ENCODE measurements around the gene MPC1. TPM values are rescaled to one million over a fixed set of nuclear protein-coding genes. Genes with fewer than 3 reads are reported as not detected.

Gene MPC1
- 6.8 and 15.2 TPM in 2 replicates for total RNA-seq (2014; rRNA removed; shearing (Covaris generic))

DNA sequence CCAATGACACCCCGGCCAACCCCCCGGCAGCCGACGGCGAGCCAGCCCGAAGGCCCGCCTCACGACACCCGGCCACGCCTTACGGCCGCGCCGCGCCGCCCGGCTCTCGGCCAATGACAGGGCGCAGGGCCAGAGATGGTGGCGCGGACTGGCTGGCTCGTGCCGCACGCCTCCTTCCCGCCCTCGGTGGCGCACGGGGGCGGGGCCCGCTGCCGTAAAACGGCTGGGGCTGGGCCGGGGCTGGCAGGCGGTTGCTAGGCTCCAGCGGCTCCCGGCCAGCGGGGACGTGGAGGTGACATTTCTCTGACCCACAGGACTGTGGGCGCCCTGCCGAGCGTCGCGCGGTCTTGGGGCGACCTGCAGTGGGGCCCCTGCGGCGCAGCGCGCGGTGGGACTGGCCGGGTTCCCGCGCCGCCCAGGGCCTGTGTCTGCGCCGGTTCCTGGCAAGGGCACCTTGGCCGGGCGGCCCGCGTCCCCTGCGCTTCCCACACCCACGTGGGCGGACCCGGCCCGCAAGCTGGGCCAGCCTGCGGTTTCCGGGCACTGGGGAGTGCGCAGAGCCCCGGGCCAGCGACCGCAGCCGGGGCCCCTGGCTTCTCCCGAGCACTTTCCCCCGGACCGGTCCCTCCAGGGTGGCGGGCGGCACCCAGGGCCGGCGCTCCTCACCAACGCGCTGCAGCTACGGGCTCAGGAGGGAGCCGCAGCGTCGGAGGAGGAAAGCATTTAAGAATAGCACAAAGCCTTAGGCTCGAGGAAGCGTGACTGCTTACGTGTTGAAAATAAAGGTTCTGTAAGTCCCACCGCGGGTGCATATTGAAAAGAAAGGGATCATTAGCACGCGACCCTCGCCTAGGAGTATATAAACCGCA lies at the start of gene MPC1:
TSS of gene MPC1 (minus strand) at position 8 of the 869 bp plus-strand sequence. CDS start 64 bp downstream, outside the sequence.
- peak; percentile 98 for DNase-seq
- no peaks in the 10 kb centered on the region; the same call in 1 of the 2 replicates for H3K27me3 ChIP-seq (ENCODE audit: control insufficient read depth, insufficient read depth, low read length)
- H3K36me3 ChIP-seq (replicated peaks; ENCODE audit: control insufficient read depth, insufficient read depth, low read length): no peaks in the 10 kb centered on the region
- peak within 1 kb of the TSS; percentile 76 for H3K4me3 ChIP-seq (ENCODE audit: insufficient read depth, low read depth, low read length)

DNA sequence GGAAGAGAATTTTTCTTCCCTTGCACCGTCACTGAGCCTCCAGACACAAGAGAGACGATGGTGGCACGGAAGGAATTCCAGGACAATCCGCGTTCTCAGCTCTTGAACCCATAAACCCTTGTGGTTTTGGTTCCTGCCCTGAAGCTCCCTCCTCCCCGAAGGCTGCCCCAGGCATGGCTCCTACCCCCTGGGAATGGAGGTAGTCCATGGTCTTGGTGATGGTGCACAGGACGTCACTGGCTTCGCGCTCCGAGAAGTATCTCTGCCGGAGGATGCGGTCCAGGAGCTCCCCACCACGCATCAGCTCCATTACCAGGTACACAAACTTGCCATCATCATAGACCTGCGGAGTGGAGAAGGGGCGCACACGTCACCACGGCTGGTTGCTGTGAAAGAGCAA lies 47.5 kb upstream of the MPC1 start:
- Histone ChIP-seq H3K27me3 (ENCODE audit: control insufficient read depth, insufficient read depth, low read length) (no peaks in the 10 kb centered on the region), H3K4me3 (ENCODE audit: insufficient read depth, low read depth, low read length) (no peak overlapping the region), H3K36me3 (replicated peaks; ENCODE audit: control insufficient read depth, insufficient read depth, low read length) (peaks cover 5% of the 10 kb centered on the region; the same call in 1 of the 2 replicates)
- DNase-seq: no peak

DNA sequence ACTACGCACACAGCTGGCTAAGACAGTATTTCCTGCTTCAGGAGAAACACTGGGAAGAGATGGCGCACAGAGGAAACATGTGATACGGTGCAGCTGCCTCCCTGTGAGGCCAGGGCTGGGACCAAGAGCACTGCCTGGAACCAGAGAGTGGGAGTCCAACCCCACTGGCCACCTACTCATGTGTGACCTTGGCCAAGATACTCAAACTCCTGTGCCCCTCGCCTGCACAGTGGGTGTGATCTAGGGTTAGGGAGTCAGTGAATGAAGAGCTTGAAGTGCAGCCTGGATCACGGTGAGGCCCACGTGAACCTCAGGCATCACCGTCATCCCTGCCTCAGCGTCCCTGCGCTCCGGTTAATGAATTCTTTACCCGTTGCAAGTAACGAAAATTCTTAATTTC lies 41.7 kb upstream of the MPC1 start:
- no peak for DNase-seq
- H3K36me3 ChIP-seq (replicated peaks; ENCODE audit: control insufficient read depth, insufficient read depth, low read length): no peaks in the 10 kb centered on the region
- no peaks in the 10 kb centered on the region for H3K27me3 ChIP-seq (ENCODE audit: control insufficient read depth, insufficient read depth, low read length)
- H3K4me3 ChIP-seq (ENCODE audit: insufficient read depth, low read depth, low read length): no peak overlapping the region

DNA sequence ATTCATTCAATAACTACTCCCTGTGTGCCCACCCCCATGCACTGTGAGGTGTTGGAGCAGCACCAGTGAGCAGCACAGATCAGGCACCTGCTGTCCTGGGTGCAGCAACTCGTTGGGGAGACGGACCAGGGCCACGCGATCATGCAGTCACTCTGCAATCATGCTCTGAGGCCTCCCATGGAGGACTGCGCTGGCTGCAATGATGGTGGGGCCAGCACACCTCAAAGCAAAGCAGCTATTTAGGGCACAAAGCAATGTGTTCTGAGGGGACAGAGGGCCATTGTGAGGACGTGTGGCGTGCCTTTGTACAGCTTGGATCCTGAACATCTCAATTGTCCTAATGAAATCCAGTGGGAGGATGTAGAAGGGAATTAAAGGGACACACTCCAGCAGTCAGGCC lies 41.0 kb upstream of the MPC1 start:
- DNase-seq: no peak
- H3K27me3 ChIP-seq (ENCODE audit: control insufficient read depth, insufficient read depth, low read length): no peaks in the 10 kb centered on the region
- no peak overlapping the region for H3K4me3 ChIP-seq (ENCODE audit: insufficient read depth, low read depth, low read length)
- no peaks in the 10 kb centered on the region for H3K36me3 ChIP-seq (replicated peaks; ENCODE audit: control insufficient read depth, insufficient read depth, low read length)

DNA sequence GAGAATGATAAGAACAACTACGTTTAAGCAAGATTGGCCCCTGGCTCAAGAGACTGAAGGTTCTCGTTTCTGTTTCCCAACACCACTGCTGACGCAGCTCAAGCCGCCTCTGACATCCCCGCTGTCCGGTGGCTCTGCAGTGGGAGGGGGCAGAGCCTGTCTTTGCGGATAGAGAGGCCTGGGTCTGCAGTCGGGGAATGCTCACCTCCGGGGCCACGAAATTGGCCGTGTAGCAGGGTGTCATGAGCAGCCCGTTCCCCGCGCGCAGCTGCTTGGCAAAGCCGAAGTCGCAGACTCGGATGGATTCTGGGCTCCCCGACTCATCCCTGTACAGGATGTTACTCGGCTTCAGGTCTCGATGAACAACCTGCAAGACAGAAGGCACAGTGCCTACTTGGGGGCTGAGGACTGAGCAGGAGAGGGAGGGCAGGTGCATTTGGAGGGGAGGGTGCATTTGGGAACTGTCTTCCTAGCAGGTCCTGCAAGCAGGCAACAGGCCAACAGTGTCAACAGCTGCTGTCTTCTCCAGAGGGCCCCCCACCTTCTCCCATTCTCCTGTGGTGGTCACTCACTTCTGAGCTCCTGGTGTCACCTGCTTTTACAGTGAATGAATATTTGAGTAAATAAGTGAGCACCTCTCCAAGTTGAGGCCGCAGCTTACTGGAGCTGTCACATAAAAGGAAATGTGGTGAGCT lies 40.5 kb upstream of the MPC1 start:
- no peak for DNase-seq
- Histone ChIP-seq H3K36me3 (replicated peaks; ENCODE audit: control insufficient read depth, insufficient read depth, low read length) (no peaks in the 10 kb centered on the region), H3K4me3 (ENCODE audit: insufficient read depth, low read depth, low read length) (no peak overlapping the region), H3K27me3 (ENCODE audit: control insufficient read depth, insufficient read depth, low read length) (no peaks in the 10 kb centered on the region)

DNA sequence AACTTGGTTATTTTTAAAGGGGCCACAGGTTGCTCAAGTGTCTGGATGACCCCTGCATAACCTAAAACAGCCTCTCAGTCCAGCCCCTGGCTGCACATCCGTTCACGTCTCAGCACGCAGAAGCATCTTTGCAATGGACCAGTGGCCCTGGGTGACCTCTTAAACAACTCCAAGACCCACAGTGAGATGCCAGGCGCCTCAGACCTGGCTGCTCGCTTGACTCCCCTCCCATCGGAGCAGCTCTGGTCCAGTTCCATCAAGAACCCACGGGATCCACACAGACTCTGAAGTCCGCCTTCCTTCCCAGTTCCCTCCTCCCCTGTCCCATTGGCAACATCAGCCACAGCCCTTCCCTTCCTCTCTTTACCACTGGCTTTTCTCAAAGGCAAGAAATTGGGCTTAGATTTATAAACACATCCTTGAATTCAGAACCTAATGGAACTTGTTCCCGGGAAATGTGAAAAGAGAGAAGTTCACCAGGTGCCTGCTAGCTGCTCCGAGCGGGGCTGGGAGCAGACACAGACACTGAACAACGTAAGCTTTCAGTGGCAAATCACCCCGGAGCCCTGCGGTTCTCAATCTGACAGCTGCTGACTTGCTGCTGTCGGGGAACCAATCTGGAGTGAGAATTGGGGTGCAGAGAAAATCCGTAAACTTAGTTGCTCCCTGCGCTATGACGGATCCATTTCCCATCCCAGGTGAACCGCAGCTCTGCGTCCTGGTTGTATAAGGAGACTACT lies 39.6 kb upstream of the MPC1 start:
- no peak for DNase-seq
- Histone ChIP-seq H3K36me3 (replicated peaks; ENCODE audit: control insufficient read depth, insufficient read depth, low read length) (no peaks in the 10 kb centered on the region), H3K27me3 (ENCODE audit: control insufficient read depth, insufficient read depth, low read length) (no peaks in the 10 kb centered on the region), H3K4me3 (ENCODE audit: insufficient read depth, low read depth, low read length) (no peak overlapping the region)

DNA sequence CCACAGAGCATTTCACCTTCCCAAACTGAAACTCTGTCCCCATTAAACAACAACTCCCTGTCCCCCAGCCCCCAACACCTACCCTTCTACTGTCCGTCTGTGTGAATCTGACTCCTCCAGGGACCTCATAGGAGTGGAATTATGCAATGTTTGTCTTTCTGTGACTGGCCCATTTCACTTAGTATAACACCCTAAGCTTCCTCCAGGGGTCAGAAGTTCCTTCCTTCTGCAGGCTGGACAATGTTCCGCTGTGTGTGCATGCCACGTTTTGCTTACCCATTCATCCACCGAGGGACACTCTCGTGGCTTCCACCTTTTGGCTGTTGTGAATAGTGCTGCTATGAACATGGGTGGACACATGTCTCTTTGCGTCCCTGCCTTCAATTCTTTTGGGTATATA lies 37.6 kb upstream of the MPC1 start:
- Histone ChIP-seq H3K27me3 (ENCODE audit: control insufficient read depth, insufficient read depth, low read length) (no peaks in the 10 kb centered on the region), H3K36me3 (replicated peaks; ENCODE audit: control insufficient read depth, insufficient read depth, low read length) (no peaks in the 10 kb centered on the region), H3K4me3 (ENCODE audit: insufficient read depth, low read depth, low read length) (no peak overlapping the region)
- no peak for DNase-seq

DNA sequence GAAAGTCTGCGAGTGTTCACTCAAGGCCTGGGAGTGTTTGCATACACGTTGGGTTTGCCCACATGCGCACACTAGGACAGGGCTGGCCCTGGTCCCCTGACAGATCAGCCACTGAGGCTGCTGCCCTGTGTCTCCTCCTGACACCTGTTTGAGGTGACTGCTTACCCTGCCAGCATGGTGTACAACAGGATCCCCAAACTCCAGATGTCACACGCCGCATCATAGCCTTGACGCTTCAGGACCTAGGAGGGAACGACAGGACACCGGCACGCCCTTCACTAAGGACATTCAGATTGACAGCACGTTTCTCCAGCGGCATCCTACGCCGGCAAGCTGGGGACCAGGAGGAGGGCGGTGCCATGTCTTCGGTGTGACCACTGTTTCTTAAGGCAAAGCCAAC lies 37.0 kb upstream of the MPC1 start:
- H3K27me3 ChIP-seq (ENCODE audit: control insufficient read depth, insufficient read depth, low read length): no peaks in the 10 kb centered on the region
- DNase-seq: no peak
- no peak overlapping the region for H3K4me3 ChIP-seq (ENCODE audit: insufficient read depth, low read depth, low read length)
- H3K36me3 ChIP-seq (replicated peaks; ENCODE audit: control insufficient read depth, insufficient read depth, low read length): no peaks in the 10 kb centered on the region

DNA sequence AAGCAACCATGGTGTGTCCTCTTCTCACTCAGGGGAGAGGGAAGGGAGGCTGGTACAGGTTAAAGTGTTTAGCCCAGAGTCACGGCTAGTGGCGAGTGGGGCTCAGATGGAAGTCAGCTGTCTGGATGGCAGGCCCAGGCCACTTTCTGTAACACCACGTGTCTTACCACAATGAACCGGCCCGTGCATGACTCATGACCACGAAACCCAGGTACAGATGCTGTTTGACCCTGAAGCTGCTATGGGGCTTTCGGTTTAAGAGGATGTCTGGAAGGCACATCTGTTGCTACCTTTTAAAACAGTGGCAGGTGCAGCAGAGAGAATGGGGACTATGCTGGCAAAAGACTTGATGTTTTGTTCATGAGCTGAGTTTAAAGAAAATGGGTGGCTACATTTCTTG lies 36.5 kb upstream of the MPC1 start:
- Histone ChIP-seq H3K4me3 (ENCODE audit: insufficient read depth, low read depth, low read length) (no peak overlapping the region), H3K27me3 (ENCODE audit: control insufficient read depth, insufficient read depth, low read length) (no peaks in the 10 kb centered on the region), H3K36me3 (replicated peaks; ENCODE audit: control insufficient read depth, insufficient read depth, low read length) (no peaks in the 10 kb centered on the region)
- DNase-seq: no peak

DNA sequence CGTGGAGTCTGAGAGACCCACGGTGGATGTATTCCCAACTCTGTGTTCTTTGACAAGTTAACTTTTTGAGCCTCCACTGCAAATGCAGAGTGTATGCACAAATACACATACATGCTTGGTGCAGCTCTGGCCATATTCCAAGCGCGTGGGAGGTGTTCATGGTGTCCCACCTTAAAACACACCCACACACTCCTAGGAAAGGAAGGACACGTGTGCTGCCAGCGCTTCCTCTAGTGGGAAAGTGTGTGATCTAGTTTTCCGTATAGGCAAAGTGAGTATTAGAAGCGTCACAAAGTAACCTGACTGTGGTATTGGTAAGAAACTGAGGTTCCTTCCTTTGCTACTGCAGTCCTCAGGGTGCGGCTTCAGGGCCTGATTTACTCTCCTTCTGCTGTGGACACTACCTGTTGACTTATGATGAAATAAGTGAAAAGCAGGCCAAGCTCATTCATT lies 36.0 kb upstream of the MPC1 start:
- DNase-seq: no peak

DNA sequence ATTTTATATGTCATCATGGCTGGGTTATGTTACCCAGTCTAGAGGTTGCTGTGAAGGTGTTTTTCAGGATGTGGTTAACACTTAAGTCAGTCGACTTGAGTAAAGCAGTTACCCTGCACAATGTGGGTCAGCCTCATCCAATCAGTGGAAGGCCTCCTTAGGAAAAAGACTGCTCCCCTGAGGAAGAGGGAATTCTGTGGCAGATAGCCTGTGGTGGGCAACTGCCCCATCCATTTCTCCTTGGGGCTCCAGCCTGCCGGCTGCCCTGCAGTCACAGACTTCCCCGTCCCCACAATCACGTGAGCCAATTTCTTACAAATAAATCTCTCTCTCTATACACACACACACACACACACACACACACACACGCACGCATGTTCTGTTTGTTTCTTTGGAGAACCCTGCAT lies 34.5 kb upstream of the MPC1 start:
- peaks cover 1% of the 10 kb centered on the region for H3K36me3 ChIP-seq (replicated peaks; ENCODE audit: control insufficient read depth, insufficient read depth, low read length)
- H3K4me3 ChIP-seq (ENCODE audit: insufficient read depth, low read depth, low read length): no peak overlapping the region
- DNase-seq: no peak
- no peaks in the 10 kb centered on the region for H3K27me3 ChIP-seq (ENCODE audit: control insufficient read depth, insufficient read depth, low read length)

More for the DNA sequence above, 36.0 kb upstream of the MPC1 start:
- Histone ChIP-seq H3K36me3 (replicated peaks; ENCODE audit: control insufficient read depth, insufficient read depth, low read length) (no peaks in the 10 kb centered on the region; the same call in 1 of the 2 replicates), H3K27me3 (ENCODE audit: control insufficient read depth, insufficient read depth, low read length) (no peaks in the 10 kb centered on the region), H3K4me3 (ENCODE audit: insufficient read depth, low read depth, low read length) (no peak overlapping the region)

DNA sequence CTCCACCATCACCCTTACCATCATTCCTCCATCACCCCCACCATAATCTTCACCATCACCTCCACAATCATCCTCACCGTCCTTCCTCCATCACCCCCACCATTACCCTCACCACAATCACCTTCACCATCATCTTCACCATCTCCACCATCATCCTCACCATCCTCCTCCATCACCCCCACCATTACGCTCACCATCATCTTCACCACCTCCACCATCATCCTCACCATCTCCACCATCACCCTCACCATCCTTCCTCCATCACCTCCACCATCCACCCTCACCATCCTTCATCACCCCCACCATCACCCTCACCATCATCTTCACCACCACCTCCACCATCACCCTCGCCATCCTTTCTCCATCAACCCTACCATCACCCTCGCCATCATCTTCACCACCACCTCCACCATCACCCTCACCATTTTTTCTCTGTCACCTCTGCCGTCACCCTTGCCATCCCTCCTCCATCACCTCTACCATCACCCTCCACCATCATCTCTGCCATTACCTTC lies 33.1 kb upstream of the MPC1 start:
- H3K4me3 ChIP-seq (ENCODE audit: insufficient read depth, low read depth, low read length): no peak overlapping the region
- peaks cover 1% of the 10 kb centered on the region for H3K36me3 ChIP-seq (replicated peaks; ENCODE audit: control insufficient read depth, insufficient read depth, low read length)
- H3K27me3 ChIP-seq (ENCODE audit: control insufficient read depth, insufficient read depth, low read length): no peaks in the 10 kb centered on the region
- DNase-seq: no peak

DNA sequence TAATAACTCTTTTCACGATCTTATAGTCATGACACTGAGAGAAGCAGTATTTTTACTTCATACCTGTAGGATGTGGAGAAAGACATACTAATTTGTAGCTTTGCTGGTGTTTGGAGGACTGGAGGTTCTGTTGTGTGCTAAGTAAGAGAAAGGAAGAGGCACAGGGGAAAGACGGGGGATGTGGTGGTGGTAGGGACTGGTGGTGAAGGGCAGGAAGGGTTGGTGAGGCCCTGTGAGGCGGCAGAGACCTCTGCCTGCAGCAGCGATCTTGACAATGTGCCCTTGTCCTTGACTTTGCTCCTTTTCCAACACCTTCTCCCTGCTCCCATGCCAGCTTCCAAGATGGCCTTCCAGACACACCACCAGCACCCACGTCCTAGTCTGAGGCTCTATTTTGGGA lies 32.6 kb upstream of the MPC1 start:
- DNase-seq: no peak
- Histone ChIP-seq H3K36me3 (replicated peaks; ENCODE audit: control insufficient read depth, insufficient read depth, low read length) (peaks cover 1% of the 10 kb centered on the region), H3K4me3 (ENCODE audit: insufficient read depth, low read depth, low read length) (no peak overlapping the region), H3K27me3 (ENCODE audit: control insufficient read depth, insufficient read depth, low read length) (no peaks in the 10 kb centered on the region)

DNA sequence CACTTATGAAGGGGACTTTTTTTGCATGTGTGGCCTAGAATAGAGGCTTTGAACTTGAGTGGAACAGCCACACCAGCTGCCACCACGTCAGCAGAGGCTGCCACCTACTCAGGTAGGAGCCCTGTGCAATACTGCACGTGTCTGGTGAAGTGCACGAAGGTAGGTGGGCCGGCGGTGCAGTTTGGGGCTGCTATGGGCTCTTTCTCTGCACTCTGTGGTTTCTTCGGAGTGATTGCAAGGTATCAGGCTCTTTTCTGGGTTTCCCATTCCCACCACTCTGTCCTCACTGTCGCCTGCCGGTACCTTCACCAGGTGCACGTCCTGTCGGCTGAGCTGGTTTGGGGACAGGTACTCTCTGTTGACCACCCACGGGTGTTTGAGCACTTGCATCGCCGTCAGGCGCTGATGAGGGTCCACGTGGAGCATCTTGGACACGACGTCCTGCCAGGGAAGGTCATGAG lies 30.8 kb upstream of the MPC1 start:
- DNase-seq: no peak
- H3K4me3 ChIP-seq (ENCODE audit: insufficient read depth, low read depth, low read length): no peak overlapping the region
- peaks cover 1% of the 10 kb centered on the region for H3K36me3 ChIP-seq (replicated peaks; ENCODE audit: control insufficient read depth, insufficient read depth, low read length)
- H3K27me3 ChIP-seq (ENCODE audit: control insufficient read depth, insufficient read depth, low read length): no peaks in the 10 kb centered on the region
